Endodermal cell (in vitro differentiated cells): ENCODE data around the gene G6PC2. TPM values are rescaled to one million over a fixed set of nuclear protein-coding genes. Genes with fewer than 3 reads are reported as not detected.

Experiments
- DNase-seq: peaks from one replicate; pipeline ENCODE4 v3.0.0-alpha.2; 2017
- H3K27ac ChIP-seq: 2 replicates; pipeline ENCODE4 v1.5.1; 2013; ENCODE audit warnings: mild to moderate bottlenecking, low read depth, low read length, moderate library complexity
- H3K27me3 ChIP-seq: 2 replicates; pipeline ENCODE4 v1.6.1; 2013; ENCODE audit warnings: mild to moderate bottlenecking, low read length, moderate library complexity; ENCODE audit not compliant: insufficient read depth, control insufficient read depth, poor library complexity, severe bottlenecking
- H3K36me3 ChIP-seq: 2 replicates; pipeline ENCODE4 v1.7.0; 2013; ENCODE audit warnings: mild to moderate bottlenecking, low read length, moderate library complexity; ENCODE audit not compliant: control insufficient read depth, insufficient read depth
- H3K4me1 ChIP-seq: one replicate; pipeline ENCODE4 v1.7.0; 2013; ENCODE audit warnings: low read length; ENCODE audit not compliant: control insufficient read depth, insufficient read depth
- H3K4me3 ChIP-seq: 2 replicates; pipeline ENCODE4 v1.5.1; 2013; ENCODE audit warnings: mild to moderate bottlenecking, low read length, moderate library complexity
- H3K9ac ChIP-seq: 2 replicates; pipeline ENCODE4 v1.6.1; 2013; ENCODE audit warnings: mild to moderate bottlenecking, low read length, moderate library complexity; ENCODE audit not compliant: poor library complexity, severe bottlenecking; ENCODE audit errors: extremely low read depth
- H3K9me3 ChIP-seq: 2 replicates; pipeline ENCODE4 v1.6.1; 2013; ENCODE audit warnings: mild to moderate bottlenecking, low read length, moderate library complexity; ENCODE audit not compliant: control insufficient read depth
- H3K27ac Mint-ChIP-seq: 2 replicates; pipeline ENCODE4 v1.8.0; 2020; ENCODE audit warnings: mixed read lengths
- H3K27me3 Mint-ChIP-seq: 2 replicates; pipeline ENCODE4 v1.8.0; 2021; ENCODE audit warnings: mild to moderate bottlenecking, mixed read lengths; ENCODE audit not compliant: insufficient read depth
- H3K36me3 Mint-ChIP-seq: 2 replicates; pipeline ENCODE4 v1.8.0; 2020; ENCODE audit warnings: low read depth, mixed read lengths
- H3K4me1 Mint-ChIP-seq: 2 replicates; pipeline ENCODE4 v1.8.0; 2020; ENCODE audit warnings: mixed read lengths
- H3K4me3 Mint-ChIP-seq: 2 replicates; pipeline ENCODE4 v1.8.0; 2020; ENCODE audit warnings: mild to moderate bottlenecking, moderate library complexity, mixed read lengths
- H3K9me3 Mint-ChIP-seq: 2 replicates; pipeline ENCODE4 v1.8.0; 2020; ENCODE audit warnings: mild to moderate bottlenecking, mixed read lengths
- CTCF ChIP-seq: fragments of 200-600 bp; sonication (generic); conservative IDR thresholded peaks from 2 replicates; pipeline ENCODE4 v1.5.0; 2021; ENCODE audit warnings: antibody characterized with exemption, mild to moderate bottlenecking
- WGBS, 2 experiments: methylation state at CpG; one replicate each; pipeline versions ENCODE4 v1.1.5 to v1.1.7; 2013; ENCODE audit warnings: missing lambda C conversion rate in 2 of 2, mixed read lengths in 1 of 2; ENCODE audit not compliant: insufficient coverage in 1 of 2, insufficient read length in 1 of 2; 5-methylcytosine and 5-hydroxymethylcytosine counted together
- total RNA-seq, 2 donors: library from RNA; stranded (reverse); fragmentation: NEBNext Ultra II Directional in 1 of 2; extraction: Animal tissue kit (Norgen Biotek cat#: 25700) in 1 of 2; gene quantifications; 2 replicates in 1 of 2; 3 replicates in 1 of 2; pipeline ENCODE4 v1.2.1, GENCODE V29; 2021

Gene G6PC2
- total RNA-seq, 2 donors from 2014 or later = not detected

GRCh38 chr2:168912901-168913369 is 11.8 kb downstream of the G6PC2 start:
- no peaks in the 10 kb centered on the region for H3K36me3 ChIP-seq
- no peak for TF ChIP-seq CTCF
- H3K9me3 ChIP-seq = peaks cover 12% of the 10 kb centered on the region
- 67 to 83% methylated on average over 15 to 21 of the region's 21 CpGs for WGBS, 2 experiments
- no peak overlapping the region for H3K9ac ChIP-seq
- Mint-ChIP-seq H3K27me3 (peaks cover 22% of the 10 kb centered on the region), H3K4me1 (peaks cover 28% of the 10 kb centered on the region), H3K36me3 (no peaks in the 10 kb centered on the region), H3K27ac (no peak overlapping the region), H3K4me3 (peak overlapping the region; percentile 44), H3K9me3 (peaks cover 9% of the 10 kb centered on the region)
- no peaks in the 10 kb centered on the region for H3K4me1 ChIP-seq
- H3K4me3 ChIP-seq = no peak overlapping the region
- no peak overlapping the region for H3K27ac ChIP-seq
- peaks cover 13% of the 10 kb centered on the region for H3K27me3 ChIP-seq
- peak; percentile 75 for DNase-seq

- Mint-ChIP-seq H3K36me3 (no peaks in the 10 kb centered on the region), H3K27ac (no peak overlapping the region), H3K9me3 (peaks cover 9% of the 10 kb centered on the region), H3K27me3 (peaks cover 22% of the 10 kb centered on the region), H3K4me1 (peaks cover 23% of the 10 kb centered on the region), H3K4me3 (peak overlapping the region; percentile 44)
- H3K27me3 ChIP-seq = peaks cover 13% of the 10 kb centered on the region
- no peak overlapping the region for H3K9ac ChIP-seq
- no peaks in the 10 kb centered on the region for H3K36me3 ChIP-seq
- no peak for DNase-seq
- TF ChIP-seq CTCF = no peak
- no peak overlapping the region for H3K27ac ChIP-seq
- H3K4me1 ChIP-seq = no peaks in the 10 kb centered on the region
- H3K9me3 ChIP-seq = peaks cover 12% of the 10 kb centered on the region
- no peak overlapping the region for H3K4me3 ChIP-seq
- 89 to 100% methylated on average over 2 to 4 of the region's 4 CpGs for WGBS, 2 experiments
These were observed 12.4 kb downstream of the G6PC2 start for GRCh38 chr2:168913495-168913894.

- peaks cover 22% of the 10 kb centered on the region for H3K27me3 Mint-ChIP-seq
- no peak overlapping the region for H3K27ac Mint-ChIP-seq
- 94 to 100% methylated on average over 1 to 3 of the region's 3 CpGs for WGBS, 2 experiments
- no peak for DNase-seq
- peaks cover 13% of the 10 kb centered on the region for H3K27me3 ChIP-seq
- no peak overlapping the region for H3K4me3 ChIP-seq
- H3K9me3 Mint-ChIP-seq = peaks cover 9% of the 10 kb centered on the region
- H3K9ac ChIP-seq = no peak overlapping the region
- peaks cover 16% of the 10 kb centered on the region for H3K4me1 Mint-ChIP-seq
- no peaks in the 10 kb centered on the region for H3K4me1 ChIP-seq
- no peaks in the 10 kb centered on the region for H3K36me3 ChIP-seq
- no peaks in the 10 kb centered on the region for H3K36me3 Mint-ChIP-seq
- peaks cover 12% of the 10 kb centered on the region for H3K9me3 ChIP-seq
- H3K4me3 Mint-ChIP-seq = no peak overlapping the region
- no peak overlapping the region for H3K27ac ChIP-seq
- TF ChIP-seq CTCF = no peak
These were observed 14.6 kb downstream of the G6PC2 start for GRCh38 chr2:168915441-168916330.
